ENCODE data around the gene NXF3. TPM values are rescaled to one million over a fixed set of nuclear protein-coding genes. Genes with fewer than 3 reads are reported as not detected.

NXF3 gene
- total RNA-seq, 2 donors from 2014 or later = 0.22 to 0.39 TPM

GRCh38 chrX:103066606-103067005, 26.3 kb downstream of the NXF3 start:
- Histone ChIP-seq H3K4me1 (no peaks in the 10 kb centered on the region), H3K4me3 (no peak overlapping the region), H3K27ac (no peak overlapping the region), H3K9me3 (no peaks in the 10 kb centered on the region), H3K27me3 (peaks cover 0 to 6% of the 10 kb centered on the region in 2 donors), H3K36me3 (no peaks in the 10 kb centered on the region)
- TF ChIP-seq, protein P1, sequence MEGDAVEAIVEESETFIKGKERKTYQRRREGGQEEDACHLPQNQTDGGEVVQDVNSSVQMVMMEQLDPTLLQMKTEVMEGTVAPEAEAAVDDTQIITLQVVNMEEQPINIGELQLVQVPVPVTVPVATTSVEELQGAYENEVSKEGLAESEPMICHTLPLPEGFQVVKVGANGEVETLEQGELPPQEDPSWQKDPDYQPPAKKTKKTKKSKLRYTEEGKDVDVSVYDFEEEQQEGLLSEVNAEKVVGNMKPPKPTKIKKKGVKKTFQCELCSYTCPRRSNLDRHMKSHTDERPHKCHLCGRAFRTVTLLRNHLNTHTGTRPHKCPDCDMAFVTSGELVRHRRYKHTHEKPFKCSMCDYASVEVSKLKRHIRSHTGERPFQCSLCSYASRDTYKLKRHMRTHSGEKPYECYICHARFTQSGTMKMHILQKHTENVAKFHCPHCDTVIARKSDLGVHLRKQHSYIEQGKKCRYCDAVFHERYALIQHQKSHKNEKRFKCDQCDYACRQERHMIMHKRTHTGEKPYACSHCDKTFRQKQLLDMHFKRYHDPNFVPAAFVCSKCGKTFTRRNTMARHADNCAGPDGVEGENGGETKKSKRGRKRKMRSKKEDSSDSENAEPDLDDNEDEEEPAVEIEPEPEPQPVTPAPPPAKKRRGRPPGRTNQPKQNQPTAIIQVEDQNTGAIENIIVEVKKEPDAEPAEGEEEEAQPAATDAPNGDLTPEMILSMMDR (IDR thresholded peaks at IDR 0.05) = no peak
- no peak for DNase-seq (ENCODE audit: low spot score)

DNA sequence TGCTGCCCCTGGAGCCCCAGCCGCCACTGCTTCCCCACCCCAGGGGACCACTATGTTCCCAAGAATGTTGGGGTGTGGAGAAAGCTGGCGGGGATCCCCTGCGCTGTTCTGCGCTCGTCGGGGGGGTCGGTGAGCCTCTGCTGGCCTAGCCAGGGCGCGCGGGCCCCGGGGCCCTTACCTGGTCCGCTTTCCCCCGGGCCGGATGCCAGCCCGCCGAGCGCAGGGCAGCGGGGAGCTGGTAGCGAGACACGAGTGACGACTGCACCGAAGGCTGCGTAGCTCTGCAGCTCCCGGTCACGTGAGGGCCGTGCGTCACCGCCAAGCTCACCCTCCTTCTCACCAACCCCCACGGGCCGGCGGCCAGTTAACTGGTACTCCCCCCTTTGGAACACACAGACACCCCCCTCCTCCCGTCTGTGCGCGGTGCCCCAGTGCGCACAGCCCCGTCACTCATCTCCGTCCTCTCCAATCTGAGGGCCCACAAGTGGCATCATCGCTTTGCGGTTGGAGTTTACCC, 29.0 kb downstream of the NXF3 start, which contains the start of gene BEX1:
Gene BEX1, minus strand, starts transcription at position 254 of the 517 bp plus-strand sequence. CDS start 897 bp downstream, outside the sequence.
- H3K27me3 ChIP-seq = peaks cover 0 to 6% of the 10 kb centered on the region in 2 donors
- TF ChIP-seq, protein P1 (IDR thresholded peaks at IDR 0.05) = no peak
- peak within 1 kb of the TSS; percentile 16 to 40 for H3K4me3 ChIP-seq
- H3K27ac ChIP-seq = no peak within 1 kb of the TSS
- no peaks in the 10 kb centered on the region for H3K4me1 ChIP-seq
- DNase-seq (ENCODE audit: low spot score) = no peak
- H3K36me3 ChIP-seq = no peaks in the 10 kb centered on the region
- H3K9me3 ChIP-seq = no peaks in the 10 kb centered on the region

DNA sequence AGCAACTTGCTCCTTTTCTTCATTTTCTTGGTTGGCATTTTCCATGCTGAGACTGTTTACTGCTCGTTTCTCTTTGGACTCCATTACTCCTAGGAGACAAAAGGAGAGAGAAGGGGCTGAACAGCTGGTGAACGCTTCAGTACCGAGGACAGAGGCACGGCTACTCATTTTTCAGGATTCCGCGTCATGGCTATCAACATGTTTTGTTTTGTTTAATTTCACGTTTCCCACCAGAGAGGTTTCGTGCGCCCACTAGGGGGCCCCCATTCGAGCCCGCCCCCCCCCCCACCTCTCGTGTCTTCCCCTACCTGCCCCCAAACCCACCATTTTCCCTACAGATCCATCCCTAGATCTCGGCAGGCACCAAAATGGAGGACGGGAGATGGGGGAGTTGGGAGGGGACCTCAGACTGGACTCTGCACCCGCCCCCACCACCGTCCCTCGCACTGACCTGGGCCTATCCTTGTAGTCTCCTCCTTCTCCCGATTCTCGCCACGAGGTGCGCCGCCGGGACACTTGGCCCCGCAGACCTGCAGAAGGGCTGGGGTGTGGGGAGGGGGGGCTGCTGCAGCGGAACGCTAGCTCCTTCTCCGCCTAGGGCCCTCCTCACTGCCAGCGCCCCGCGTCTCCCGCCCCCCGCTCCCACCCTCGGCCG, 29.6 kb downstream of the NXF3 start:
- no peaks in the 10 kb centered on the region for H3K4me1 ChIP-seq
- no peaks in the 10 kb centered on the region for H3K9me3 ChIP-seq
- H3K36me3 ChIP-seq = no peaks in the 10 kb centered on the region
- TF ChIP-seq, protein P1 (IDR thresholded peaks at IDR 0.05) = no peak
- DNase-seq (ENCODE audit: low spot score) = no peak
- peaks cover 0 to 6% of the 10 kb centered on the region in 2 donors for H3K27me3 ChIP-seq
- no peak overlapping the region for H3K27ac ChIP-seq
- peak overlapping the region; percentile 16 to 40 for H3K4me3 ChIP-seq

DNA sequence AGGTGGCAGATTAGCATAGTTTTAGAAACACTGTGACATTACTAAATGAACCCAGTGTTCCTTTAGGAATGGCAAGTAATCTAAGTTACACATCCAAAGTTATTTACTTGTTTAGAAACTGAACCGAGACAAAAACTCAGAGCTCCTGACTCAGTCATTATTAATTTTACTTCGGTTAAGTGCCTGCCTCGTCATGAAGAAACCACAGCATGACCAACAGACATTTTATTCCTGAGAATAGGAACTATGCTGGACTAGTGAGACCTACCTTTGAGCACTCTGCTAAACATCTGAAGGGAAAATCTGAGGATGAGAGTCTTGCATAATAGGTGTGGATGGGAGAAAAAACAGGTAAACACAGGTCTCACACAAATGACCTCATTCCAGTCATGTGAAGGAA, 31.5 kb downstream of the NXF3 start:
- Histone ChIP-seq H3K9me3 (no peaks in the 10 kb centered on the region), H3K27me3 (peaks cover 0 to 6% of the 10 kb centered on the region in 2 donors), H3K27ac (no peak overlapping the region), H3K36me3 (no peaks in the 10 kb centered on the region), H3K4me1 (no peaks in the 10 kb centered on the region), H3K4me3 (no peak overlapping the region)
- DNase-seq (ENCODE audit: low spot score) = no peak
- TF ChIP-seq, protein P1 (IDR thresholded peaks at IDR 0.05) = no peak

- TF ChIP-seq, protein P1 (IDR thresholded peaks at IDR 0.05) = no peak
- H3K36me3 ChIP-seq = no peaks in the 10 kb centered on the region
- H3K9me3 ChIP-seq = no peaks in the 10 kb centered on the region
- no peak overlapping the region for H3K27ac ChIP-seq
- H3K4me3 ChIP-seq = no peak overlapping the region
- no peak for DNase-seq (ENCODE audit: low spot score)
- H3K27me3 ChIP-seq = no peaks in the 10 kb centered on the region
- H3K4me1 ChIP-seq = no peaks in the 10 kb centered on the region
Measured at GRCh38 chrX:103056902-103057301, 36.0 kb downstream of the NXF3 start.
